ENCODE results near the gene SEPTIN2.
A peak's percentile ranks its signal among the peaks of the same experiment; 100 is the strongest.
"Not testable (repeated sequence)": the region's sequence is repeated elsewhere in the genome, so short reads cannot be mapped to it uniquely, and the experiment has no call there.

The SEPTIN2 gene

DNA sequence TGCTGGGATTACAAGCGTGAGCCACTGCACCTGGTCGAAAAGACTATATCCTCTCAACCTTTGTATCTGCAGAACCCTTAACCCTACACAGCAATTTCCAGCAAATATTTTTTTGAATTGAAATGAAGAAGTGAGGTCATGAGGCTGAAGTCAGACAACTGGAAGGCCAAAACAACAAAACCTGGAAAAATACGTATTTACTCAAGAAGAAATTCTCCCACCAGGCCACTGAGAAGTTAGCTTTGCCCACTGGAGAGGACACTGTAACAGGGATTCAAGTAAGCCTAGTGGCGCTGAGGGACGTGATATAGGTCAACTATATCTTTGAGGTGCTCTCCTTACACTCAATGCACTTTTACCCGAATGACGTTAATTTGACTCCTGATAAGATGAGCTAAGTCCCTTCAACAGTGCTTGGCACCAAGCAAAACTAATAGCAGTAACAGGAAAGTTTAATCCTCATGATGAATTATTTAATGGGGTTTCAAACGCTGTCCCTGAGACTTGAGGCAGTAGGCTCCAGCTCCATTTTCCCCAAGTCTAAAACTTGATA, 2.1 kb upstream of the SEPTIN2 start:
- DNase-seq (ENCODE audit: low read depth), result no peak

DNA sequence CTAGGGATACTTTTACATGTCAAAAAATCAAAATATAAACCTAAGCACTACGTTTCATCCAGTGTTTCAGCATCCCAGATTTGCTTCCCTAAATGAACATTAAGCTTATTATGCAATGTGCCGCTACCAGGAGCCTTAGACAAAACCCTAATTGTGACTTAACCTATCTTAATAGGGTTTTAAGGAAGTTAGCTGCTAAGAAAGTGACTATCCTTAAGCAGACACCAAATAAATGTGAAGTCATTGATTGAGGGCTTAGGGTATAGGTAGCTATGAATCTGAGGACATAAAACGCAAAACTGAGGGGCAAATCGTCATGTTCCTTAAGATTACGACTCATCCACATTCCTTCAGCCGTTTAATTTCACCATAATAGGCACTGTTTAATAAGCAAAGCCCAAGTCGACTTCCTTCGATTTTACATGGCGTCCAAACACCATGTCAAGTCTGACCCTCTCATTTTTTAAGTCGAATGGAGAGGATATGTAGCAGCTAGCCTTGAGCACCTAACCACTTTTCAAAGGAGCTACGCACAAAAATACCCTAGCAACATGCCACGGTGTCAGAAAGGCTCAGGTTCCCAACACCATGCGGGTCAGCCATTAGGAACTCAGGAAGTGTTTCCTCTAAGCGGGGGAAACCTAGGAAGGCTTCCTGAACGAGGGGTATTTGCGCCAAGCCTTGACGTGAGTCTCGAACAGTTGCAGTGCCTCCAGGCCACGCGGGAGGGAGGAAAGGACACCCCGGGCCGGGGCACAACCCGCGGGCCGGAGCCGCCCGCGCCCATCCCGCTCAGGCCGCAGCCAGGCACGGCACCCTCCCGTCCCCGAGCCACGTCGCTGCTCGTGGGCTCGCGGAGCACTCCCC, 1.3 kb upstream of the SEPTIN2 start:
- no peak for DNase-seq (ENCODE audit: low read depth)

DNA sequence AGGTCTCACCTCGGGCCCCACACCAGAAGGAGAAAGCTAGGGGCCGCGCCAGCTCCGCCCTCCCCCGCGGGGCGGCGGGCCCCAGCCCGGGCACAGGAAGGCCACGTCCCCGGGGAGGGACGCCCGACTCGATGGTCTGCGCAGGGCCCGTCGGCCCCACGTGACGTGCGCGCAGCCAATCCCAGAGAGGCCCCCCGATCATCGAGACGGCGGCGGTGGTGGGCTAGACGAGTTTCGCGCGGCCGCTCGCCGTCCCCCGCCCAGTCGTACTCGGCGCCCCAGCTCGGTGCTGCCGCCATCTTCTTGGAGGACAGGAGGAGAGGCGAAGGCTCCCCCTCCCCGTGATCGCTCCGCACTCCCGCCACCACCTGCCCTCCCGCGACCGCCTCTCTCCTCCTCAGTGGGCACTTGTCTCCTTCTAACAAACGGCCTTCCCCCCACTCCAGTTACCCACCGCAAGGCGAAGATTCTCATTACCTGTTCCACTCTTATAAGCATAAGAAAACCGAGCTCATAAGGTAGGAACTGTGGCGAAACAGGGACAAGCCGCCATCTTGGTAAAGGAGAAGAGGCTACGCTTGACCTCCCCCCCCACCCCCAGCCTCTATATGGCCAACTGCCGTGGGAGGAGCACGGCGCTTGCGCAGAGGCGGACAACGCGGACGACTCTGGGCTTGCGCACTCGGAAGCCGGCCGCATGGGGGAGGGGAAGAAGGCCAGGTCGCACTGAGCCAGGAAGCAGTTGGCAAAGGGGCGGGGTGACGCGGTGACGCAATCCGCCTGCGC, 439 bp upstream of the SEPTIN2 start, which contains the start of gene HDLBP:
Gene HDLBP (minus strand): TSS at position 580 of the 786 bp plus-strand sequence. CDS start 48,803 bp downstream, outside the sequence.
- DNase-seq (ENCODE audit: low read depth), result peak; percentile 100

DNA sequence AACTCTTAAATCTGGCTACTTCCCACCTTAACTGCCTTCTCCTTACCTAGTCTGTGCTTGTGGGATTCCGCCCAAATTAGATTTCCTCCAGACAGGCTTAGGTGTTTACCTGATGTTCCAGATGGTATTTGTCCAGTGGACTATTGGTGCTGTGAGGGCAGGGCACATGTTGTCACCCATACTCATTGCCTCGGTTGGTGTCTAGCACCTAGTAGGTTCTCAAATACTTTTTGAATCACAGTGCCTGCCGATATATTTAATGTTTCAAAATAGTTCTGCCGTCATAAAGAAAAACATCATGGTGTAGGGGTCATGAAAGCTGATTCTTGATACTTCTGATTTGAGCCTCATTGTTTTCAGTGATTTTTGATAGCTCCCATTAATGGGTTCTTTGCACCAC, 1.1 kb downstream of the SEPTIN2 start:
- DNase-seq (ENCODE audit: low read depth), result no peak

DNA sequence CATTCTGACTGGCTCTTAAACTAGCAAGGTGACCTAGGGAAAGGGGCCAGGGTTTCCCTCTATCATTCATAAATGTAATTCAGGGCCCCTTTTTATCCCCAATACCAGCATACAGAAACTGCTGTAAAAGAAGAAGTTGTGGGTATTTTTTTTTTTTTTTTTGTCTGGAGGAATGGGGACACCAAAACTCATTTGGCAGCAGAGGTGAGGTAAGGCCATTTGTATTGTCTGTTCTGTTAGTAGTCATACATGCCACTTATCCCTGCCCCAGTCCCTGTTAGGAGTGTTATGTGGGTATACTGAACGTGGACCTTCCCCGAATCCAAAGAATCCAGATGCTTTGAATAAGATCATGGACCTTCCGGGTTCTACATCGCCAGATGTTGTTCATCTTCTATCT, 1.7 kb downstream of the SEPTIN2 start:
- no peak for DNase-seq (ENCODE audit: low read depth)

DNA sequence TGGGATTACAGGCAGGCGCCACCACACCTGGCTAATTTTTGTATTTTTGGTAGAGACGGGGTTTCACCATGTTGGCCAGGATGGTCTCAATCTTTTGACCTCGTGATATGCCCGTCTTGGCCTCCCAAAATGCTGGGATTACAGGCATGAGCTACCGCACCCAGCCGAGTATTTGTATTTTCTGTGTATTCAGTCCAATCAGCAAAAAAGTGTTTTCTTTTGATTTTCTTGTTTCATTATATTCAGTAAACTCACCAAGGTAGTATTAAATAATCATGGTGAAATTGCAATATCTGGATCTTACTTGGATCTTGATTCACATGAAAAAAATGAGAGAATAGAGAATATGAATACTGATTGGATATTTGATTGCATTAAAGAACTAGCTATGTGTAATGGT, 3.1 kb downstream of the SEPTIN2 start:
- DNase-seq (ENCODE audit: low read depth), result not testable (repeated sequence)

DNA sequence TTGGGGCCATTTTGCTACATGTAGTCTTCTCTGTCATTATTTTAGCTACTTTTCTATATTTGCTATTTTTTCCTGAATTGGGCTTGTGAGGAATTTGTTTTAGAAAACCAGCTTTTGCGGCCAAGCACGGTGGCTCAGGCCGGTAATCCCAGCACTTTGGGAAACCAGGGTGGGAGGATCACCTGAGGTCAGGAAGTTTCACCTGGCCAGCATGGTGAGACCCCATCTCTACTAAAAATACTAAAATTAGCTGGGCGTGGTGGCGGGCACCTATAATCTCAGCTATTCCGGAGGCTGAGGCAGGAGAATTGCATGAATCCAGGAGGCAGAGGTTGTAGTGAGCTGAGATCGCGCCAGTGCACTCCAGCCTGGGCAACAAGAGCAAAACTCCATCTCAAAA, 4.7 kb downstream of the SEPTIN2 start:
- DNase-seq (ENCODE audit: low read depth), result no peak

DNA sequence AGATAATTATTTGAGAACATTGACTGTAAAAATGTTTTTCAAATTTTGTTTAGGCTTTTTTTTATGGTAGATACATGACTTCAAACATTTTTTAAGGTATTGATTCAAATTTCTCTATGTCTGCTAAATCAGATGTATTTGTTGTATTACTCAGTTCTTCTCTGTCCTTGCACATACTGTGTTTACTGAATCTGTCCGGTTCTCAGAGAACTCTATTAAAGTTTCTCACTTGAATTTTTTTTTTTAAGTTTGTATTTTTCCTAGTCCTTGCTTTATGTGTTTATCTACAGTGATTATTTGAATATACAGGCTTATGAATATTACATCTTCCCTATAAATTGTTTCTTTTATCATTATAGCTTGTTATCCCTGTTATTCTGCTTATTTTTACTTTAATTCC, 5.3 kb downstream of the SEPTIN2 start:
- DNase-seq (ENCODE audit: low read depth), result no peak

DNA sequence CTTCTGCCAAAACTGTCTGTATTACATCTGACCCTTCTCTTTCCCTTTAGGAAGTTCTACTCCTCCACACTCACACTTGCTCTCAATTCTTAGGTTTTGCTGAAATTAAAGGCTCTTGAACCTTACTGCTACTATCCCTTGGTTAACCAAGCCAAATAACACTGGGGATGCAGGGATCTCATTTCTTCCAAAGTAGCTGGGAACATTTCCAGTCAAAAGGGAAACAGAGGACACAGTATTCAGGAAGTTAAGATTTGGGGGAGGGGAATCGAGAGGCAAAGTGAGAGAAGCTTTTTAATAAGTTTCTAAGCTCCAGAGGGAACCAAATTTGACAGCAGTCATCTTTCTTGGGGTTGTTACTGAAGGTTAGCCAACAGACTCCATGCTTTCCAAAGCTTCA, 6.2 kb downstream of the SEPTIN2 start:
- DNase-seq (ENCODE audit: low read depth), result no peak

DNA sequence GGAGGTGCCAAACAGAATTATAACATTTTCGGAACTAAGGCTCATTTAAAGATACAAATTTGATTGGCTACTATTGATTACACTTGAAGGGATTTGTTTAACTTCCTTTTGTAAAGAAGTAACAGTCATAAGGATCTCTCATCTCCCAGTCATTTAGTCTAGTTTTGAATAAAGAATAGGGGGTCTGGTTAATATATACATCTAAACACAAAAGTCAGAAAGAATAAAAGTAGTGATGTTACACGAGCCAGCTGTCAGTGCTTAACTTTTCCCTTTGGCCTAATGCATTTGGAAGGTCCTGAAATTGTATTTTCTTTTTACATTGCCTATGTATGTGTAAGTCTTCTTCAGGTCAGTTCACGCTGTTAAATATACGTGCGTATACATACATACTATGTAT, 8.1 kb downstream of the SEPTIN2 start:
- DNase-seq (ENCODE audit: low read depth), result no peak

DNA sequence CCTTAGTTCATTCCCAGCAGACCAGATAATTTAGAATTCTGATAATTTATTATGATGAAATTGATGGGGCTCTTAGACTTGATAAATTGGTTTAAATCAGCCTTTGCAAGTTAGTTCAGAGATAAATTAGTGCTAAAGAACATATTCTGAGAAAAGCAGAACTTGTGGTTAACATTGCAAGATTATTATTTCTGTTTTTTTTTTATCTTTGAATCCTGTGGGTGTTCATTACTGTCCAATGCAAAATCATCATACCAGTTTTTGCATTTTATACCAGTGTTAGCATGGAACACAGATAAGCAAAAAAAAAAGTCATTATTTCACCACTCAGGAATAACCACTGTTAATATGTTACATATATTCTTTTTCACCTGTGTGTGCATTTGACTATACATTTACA, 9.1 kb downstream of the SEPTIN2 start:
- no peak for DNase-seq (ENCODE audit: low read depth)

DNA sequence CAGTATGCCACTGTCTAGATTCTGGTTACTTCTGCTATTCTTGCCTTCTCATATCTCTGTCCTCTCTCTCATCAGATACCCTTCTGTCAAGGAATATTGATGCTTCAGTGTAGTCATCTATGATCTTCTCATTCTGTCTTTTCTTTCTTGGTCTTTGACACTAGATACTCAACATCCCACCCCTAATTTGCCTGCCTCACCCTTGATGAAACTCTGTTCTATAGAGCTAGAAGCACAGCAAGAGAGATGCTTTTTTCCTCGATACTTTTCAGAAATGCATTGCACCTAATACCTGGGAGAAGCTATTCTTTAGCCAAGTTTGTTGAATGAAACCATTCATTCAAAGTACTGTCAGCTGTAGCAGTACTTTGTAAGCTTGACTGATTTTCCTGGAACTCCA, 9.5 kb downstream of the SEPTIN2 start:
- DNase-seq (ENCODE audit: low read depth), result no peak

DNA sequence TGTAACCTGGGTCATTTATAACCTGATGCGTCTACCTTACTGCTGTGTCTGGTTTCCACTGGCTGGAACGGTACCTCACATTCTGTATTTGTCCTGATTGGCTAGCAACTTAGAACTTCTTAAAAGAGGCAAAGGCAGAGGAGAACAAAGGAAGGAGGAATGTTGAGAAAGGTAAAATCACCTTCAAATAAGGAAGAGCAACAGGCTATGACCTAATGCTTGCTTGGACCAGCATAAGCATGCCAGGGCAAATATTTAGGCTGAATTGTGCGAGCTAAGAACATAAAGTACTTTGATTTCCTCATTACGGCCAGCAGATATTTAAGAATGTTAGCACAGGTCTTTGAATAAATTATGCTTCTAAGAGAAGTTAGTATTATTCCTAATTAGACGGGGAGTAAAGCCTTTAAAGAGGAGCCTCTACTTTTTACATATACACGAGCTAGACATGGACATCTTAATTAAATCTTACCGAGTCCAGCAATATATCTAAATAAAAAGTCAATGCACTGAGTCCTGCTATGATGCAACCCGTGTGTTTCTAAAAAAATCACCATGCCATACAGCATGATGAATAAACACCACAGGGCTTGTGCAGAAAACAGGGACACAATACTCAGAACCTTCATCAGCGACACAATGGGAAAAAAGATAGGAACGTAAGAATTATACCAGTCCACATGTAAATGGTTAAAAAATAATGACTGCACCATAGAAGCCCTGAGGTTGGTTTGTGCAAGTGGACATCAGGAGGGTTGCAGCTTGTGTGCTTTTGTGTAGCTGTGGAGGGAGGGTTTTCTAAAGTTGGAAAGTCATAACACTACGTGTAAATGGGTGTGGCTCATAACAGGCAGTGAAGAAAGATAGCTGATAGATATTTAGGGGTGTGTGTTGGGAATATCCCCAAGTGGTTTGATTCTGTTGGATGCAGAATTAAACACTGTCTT, 14.2 kb downstream of the SEPTIN2 start:
- no peak for DNase-seq (ENCODE audit: low read depth)

DNA sequence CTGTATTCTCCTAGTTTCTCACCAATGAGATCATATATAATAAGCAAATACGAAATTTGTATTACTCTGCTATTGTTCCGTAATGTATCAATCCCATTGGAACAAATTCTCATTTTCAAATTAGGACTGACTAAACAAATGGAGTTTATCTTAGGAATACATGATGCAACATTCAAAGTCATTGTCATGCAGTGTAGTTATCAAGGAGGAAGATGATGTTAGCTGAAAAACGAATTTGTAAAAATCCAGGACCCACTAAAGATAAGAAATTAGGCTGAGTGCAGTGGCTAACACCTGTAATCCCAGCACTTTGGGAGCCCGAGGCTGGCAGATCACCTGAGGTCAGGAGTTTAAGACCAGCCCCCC, 14.9 kb downstream of the SEPTIN2 start:
- DNase-seq (ENCODE audit: low read depth), result no peak

DNA sequence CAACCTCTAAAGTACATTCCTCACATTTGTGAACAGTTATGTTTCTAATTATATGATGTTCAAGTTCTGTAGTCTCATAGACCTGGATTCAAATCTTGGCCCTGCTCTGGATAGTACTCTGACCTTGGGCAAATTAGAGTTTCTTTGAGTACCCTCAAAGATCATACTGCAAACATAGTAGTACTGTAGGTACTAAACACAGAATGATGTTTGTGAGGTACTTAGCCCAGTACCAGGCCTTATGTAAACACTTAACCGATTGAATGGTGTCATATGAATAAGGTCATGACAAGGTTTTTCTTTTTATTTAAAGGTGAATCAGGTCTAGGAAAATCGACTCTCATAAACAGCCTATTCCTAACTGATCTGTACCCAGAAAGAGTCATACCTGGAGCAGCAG, 19.1 kb downstream of the SEPTIN2 start:
- no peak for DNase-seq (ENCODE audit: low read depth)

DNA sequence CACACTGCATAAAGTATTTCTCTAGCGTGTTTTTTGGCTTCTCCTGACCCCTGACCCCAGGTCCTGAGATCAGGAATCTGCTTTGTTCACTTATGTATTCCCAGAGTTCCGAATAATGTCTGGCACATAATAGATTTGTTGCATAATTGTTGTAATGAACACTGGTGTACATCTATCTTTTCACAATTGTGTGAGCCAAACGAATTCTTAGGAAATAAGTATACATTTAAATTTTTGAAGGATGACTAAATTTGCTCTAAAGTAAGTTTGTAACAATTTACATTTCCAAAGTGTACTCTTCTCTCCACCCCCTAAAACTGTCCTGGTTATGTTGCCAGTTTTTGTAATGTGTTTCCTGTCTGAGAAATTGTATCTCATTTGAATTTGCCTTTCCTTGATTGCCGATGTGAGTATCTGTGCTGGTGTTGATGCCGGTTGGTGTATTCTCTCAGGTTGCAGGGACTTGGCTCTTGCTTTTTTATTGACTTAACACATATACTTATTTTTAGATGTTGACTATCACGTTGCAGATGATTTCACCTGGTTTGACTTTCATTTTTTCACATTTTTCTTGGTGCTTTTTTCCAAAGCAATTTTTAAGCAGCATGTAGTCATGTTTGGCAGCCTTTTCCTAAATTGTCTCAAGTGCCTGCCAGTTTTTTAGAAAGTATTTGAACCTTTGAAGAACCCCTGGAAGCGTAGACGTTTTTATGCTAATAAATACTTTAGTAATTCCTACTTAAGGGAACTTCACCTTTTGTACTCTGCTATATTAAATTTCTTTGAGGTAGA, 24.3 kb downstream of the SEPTIN2 start:
- no peak for DNase-seq (ENCODE audit: low read depth)

DNA sequence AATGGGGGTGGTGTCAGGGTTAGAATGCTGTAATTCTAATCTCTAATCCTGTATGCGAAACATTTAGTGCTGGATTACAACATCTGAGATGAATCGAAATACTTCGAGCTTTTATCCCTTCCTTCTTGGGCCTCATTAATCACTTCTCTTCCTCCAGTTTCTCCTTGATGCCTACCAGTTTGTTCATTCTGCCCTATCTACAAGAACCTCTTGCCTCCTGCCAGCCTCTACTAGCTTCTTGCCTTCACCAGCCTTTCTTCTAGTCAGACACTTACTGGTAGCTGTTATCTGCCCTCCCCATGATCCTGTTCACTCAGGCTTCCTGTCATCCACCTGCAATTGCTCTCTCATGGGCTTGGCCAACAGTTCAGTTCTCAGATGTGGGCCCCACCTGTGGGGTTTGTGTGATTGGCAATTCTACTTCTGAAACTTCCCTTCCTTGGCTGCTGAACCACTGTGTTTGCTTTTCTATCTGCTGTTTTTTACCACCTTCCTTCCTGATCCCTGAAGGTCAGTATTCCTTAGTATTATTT, 25.0 kb downstream of the SEPTIN2 start:
- no peak for DNase-seq (ENCODE audit: low read depth)

DNA sequence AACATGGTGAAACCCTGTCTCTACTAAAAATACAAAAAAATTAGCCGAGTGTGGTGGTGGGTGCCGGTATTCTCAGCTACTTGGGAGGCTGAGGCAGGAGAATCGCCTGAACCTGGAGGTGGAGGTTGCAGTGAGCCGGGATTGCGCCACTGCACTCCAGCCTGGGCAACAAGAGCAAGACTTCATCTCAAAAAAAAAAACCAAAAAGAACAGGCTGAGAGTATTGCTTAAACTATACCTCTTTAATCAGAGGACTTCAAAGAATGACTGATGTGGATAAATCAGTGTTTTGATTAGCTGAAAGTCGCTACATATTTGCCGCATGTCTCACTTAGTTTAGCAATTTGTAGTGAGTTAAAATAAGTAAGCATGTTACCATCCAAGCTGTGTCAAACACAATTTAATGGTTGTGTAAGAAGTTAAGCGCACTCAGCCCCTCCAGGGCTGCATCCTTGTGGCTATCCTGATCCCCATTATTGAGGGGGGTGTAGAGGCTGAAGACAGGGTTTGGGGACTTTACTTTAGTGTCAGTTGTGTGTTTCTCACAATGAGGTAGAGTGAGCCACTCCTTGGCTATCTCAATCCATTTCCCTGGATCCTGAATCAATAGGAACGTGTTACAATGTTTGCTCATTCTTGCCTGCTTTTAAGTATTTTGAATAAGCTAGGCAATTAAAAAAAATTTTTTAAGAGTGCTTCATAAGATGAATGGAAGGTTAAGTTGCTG, 29.4 kb downstream of the SEPTIN2 start:
- no peak for DNase-seq (ENCODE audit: low read depth)

DNA sequence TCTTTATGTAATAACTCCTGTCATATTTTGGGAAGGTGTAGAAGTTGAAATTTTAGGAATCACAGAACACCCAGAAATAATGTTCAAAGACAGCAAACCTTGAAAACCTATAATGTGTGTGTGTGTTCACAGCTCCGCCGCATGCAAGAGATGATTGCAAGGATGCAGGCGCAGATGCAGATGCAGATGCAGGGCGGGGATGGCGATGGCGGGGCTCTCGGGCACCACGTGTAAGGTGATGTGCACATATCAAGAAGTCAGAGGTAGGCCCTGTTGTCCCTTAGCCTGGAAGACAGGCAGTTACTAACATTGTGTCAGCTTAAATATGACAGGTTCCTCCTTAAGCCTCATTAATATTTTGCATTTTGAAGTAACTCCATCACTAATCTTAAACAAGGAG, 34.2 kb downstream of the SEPTIN2 start:
- DNase-seq (ENCODE audit: low read depth), result no peak

DNA sequence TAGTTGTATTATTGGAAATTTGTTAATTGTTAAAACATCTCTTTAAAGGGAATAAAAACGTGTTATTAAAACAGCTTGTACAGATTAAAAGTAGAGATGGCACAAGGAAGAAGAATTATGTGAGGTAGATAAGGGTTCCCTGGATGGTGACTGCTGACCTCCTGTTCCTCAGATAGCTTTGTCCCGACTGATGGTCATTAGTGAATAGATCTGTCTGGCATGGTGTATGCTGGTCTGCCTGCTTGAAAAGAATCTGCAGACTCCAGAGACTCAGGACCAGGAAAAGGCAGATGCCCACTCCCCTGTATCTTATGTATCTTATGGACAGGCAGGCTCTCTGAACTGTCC, 34.8 kb downstream of the SEPTIN2 start:
- DNase-seq (ENCODE audit: low read depth), result no peak

All from T follicular helper cell (primary cell).